Small intestine (tissue), 7 donors: ENCODE results near the gene LIPF. TPM values are rescaled to one million over a fixed set of nuclear protein-coding genes. Genes with fewer than 3 reads are reported as not detected.

Experiments
- DNase-seq, 2 donors: peaks; one replicate each; pipeline versions ENCODE4 v3.0.0 to v3.0.0-alpha.2; 2013
- FAIRE-seq: peaks from 2 replicates; lab custom pipeline; 2012; peaks lifted over from hg19 to GRCh38; lab: Jason Lieb, UNC
- H3K27ac ChIP-seq, 3 donors: one replicate each; pipeline ENCODE4 v1.5.1; 2013; ENCODE audit warnings: low read length in 2 of 3, mild to moderate bottlenecking in 2 of 3, control low read depth in 1 of 3, inconsistent platforms in 1 of 3, low read depth in 1 of 3, moderate library complexity in 1 of 3
- H3K27me3 ChIP-seq, 3 donors: one replicate each; pipeline ENCODE4 v1.6.1; 2013; ENCODE audit warnings: low read length in 3 of 3, inconsistent platforms in 1 of 3; ENCODE audit not compliant: control insufficient read depth in 3 of 3, insufficient read depth in 3 of 3
- H3K36me3 ChIP-seq, 3 donors: one replicate each; pipeline ENCODE4 v1.6.1; 2013; ENCODE audit warnings: low read length in 3 of 3, inconsistent platforms in 1 of 3, low read depth in 1 of 3, mild to moderate bottlenecking in 1 of 3, moderate library complexity in 1 of 3; ENCODE audit not compliant: control insufficient read depth in 3 of 3, insufficient read depth in 2 of 3
- H3K4me1 ChIP-seq, 3 donors: one replicate each; pipeline ENCODE4 v1.6.1; 2013; ENCODE audit warnings: low read length in 2 of 3, inconsistent platforms in 1 of 3, low read depth in 1 of 3, mild to moderate bottlenecking in 1 of 3, moderate library complexity in 1 of 3; ENCODE audit not compliant: control insufficient read depth in 3 of 3, insufficient read depth in 2 of 3
- H3K4me3 ChIP-seq, 3 donors: one replicate each; pipeline ENCODE4 v1.5.1; 2013; ENCODE audit warnings: low read length in 3 of 3, control low read depth in 1 of 3, inconsistent platforms in 1 of 3, low read depth in 1 of 3, mild to moderate bottlenecking in 1 of 3, moderate library complexity in 1 of 3
- H3K9me3 ChIP-seq, 2 donors: one replicate each; pipeline ENCODE4 v1.6.1; 2013; ENCODE audit warnings: low read depth in 1 of 2, low read length in 1 of 2; ENCODE audit not compliant: control insufficient read depth in 2 of 2, insufficient read depth in 1 of 2
- WGBS, 3 donors: extraction: QIAGEN DNeasy Blood & Tissue Kit; methylation state at CpG; one replicate each; pipeline ENCODE4 v1.1.7; 2013; 5-methylcytosine and 5-hydroxymethylcytosine counted together
- polyA plus RNA-seq, 4 donors: library from polyadenylated mRNA; stranded (reverse) in 3 of 4; unstranded in 1 of 4; fragments of 200-250 nt in 3 of 4; fragments of 120-200 nt in 1 of 4; gene quantifications; one replicate each; pipeline versions ENCODE4 v1.2.1 to v1.2.3, GENCODE V29; 2013
- donor health status: healthy with polysubstance abuse.
- donor health status: control.
- donor health status: control.
- donor health status: Bipolar disorder and iron deficiency.
- donor health status: healthy.

LIPF gene
- polyA plus RNA-seq, 4 donors: 4.5 to 44.3 (median 7.6) TPM; not detected in 1

DNA sequence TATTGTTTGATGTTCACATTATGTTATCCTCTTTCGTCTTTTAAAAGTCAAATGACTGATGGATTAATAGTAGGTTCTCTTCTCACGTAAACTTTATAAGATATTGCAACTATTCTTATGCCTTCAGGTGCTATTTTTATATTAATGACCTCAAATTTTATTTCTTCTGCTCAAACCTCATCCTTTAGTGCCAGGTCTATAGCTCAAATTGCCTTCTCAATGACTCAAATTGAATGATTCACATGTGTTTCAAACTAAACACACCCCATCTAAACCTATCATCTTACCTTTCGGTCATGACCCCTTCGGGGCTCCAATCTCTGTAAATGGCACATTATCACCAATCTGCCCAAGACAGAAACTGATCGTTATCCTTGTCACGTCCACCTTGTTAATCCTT is 22.0 kb upstream of the LIPF start:
- no peak overlapping the region for H3K27ac ChIP-seq
- FAIRE-seq: no peak

DNA sequence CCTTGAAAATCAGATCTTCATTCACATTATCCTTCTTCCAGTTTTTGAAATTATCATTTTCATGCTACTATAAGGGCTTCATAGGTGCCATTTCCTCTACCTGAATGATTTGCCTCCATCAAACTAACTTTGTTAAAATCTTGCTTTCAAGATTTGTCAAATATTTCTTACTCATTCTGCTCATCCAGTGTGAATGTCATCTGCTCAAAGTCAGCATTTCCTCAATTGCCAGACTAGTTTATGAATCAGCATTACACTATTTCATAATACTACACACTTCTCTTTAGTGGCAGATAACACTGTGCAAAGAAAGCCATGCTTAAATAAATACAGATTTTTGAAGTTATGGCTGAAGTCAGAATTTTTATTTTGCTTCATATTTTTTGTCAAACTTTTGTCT is 21.3 kb upstream of the LIPF start:
- DNase-seq (no peak), FAIRE-seq (no peak)
- Histone ChIP-seq H3K4me1 (no peaks in the 10 kb centered on the region), H3K36me3 (no peaks in the 10 kb centered on the region), H3K9me3 (peaks cover 0 to 7% of the 10 kb centered on the region in 2 donors), H3K27me3 (peaks cover 0 to 3% (median 0%) of the 10 kb centered on the region in 3 donors), H3K4me3 (no peak overlapping the region), H3K27ac (no peak overlapping the region)

More for the DNA sequence above, 22.0 kb upstream of the LIPF start:
- no peak for DNase-seq
- peaks cover 0 to 3% (median 0%) of the 10 kb centered on the region in 3 donors for H3K27me3 ChIP-seq
- H3K9me3 ChIP-seq: peaks cover 0 to 13% of the 10 kb centered on the region in 2 donors
- H3K4me3 ChIP-seq: no peak overlapping the region
- 79 to 91% (median 83%) methylated on average over 6 of the region's 6 CpGs for WGBS, 3 donors
- no peaks in the 10 kb centered on the region for H3K36me3 ChIP-seq
- no peaks in the 10 kb centered on the region for H3K4me1 ChIP-seq

GRCh38 chr10:88647061-88647615 is 17.1 kb upstream of the LIPF start:
- DNase-seq (no peak), FAIRE-seq (no peak)
- Histone ChIP-seq H3K9me3 (no peaks in the 10 kb centered on the region), H3K36me3 (no peaks in the 10 kb centered on the region), H3K27me3 (peaks cover 0 to 3% (median 0%) of the 10 kb centered on the region in 3 donors), H3K27ac (no peak overlapping the region), H3K4me1 (no peaks in the 10 kb centered on the region), H3K4me3 (no peak overlapping the region)
- WGBS, 3 donors: 66 to 80% (median 78%) methylated on average over 2 of the region's 2 CpGs

DNA sequence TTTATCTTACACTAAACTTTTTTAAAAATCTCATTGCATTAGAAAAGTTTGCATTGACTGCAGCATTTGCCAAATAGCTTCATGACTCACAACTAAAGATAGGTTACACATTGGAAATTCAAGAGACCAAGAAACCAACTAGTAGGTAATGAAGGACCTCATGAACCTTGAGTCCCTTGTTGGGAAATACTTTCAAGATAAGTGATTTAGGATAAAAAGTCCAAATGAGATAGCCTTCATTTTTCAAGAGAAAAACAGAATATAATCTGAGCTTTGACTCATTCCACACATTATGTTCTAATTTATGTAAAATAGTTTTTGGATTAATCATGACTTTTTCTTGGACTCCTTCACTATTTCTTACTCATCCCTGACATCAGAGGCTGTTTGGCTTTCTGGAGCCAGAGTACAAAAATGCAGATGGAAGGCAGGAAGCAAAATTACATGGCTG is 13.1 kb upstream of the LIPF start:
- no peak for DNase-seq
- no peaks in the 10 kb centered on the region for H3K36me3 ChIP-seq

GRCh38 chr10:88652616-88653015 is 11.6 kb upstream of the LIPF start:
- H3K4me1 ChIP-seq: no peaks in the 10 kb centered on the region
- no peak for DNase-seq
- peaks cover 0 to 2% (median 0%) of the 10 kb centered on the region in 3 donors for H3K27me3 ChIP-seq
- no peaks in the 10 kb centered on the region for H3K9me3 ChIP-seq
- H3K27ac ChIP-seq: no peak overlapping the region
- no peak for FAIRE-seq
- H3K36me3 ChIP-seq: no peaks in the 10 kb centered on the region
- no peak overlapping the region for H3K4me3 ChIP-seq
- WGBS, 3 donors: 85 to 95% (median 92%) methylated on average over 2 of the region's 2 CpGs

More for the DNA sequence above, 13.1 kb upstream of the LIPF start:
- Histone ChIP-seq H3K27ac (no peak overlapping the region), H3K4me3 (no peak overlapping the region), H3K4me1 (no peaks in the 10 kb centered on the region), H3K27me3 (peaks cover 0 to 5% (median 0%) of the 10 kb centered on the region in 3 donors), H3K9me3 (no peaks in the 10 kb centered on the region)
- no peak for FAIRE-seq

DNA sequence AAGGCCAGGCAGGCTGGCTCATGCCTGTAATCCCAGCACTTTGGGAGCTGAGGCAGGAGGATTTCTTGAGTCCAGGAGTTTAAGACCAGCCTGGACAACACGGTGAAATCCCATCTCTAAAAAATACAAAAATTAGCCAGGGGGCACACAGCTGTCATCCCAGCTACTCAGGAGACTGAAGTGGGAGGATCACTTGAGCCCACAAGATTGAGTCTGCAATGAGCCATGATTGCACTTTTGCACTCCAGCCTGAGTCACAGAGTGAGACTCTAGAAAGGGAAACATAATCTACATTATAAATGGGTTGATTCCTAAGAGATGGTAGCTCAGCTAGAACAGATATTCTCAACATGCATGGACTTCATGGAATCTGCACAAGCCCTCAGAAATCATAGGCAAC is 6.3 kb upstream of the LIPF start:
- Histone ChIP-seq H3K4me3 (no peak overlapping the region), H3K4me1 (no peaks in the 10 kb centered on the region), H3K9me3 (no peaks in the 10 kb centered on the region), H3K36me3 (no peaks in the 10 kb centered on the region), H3K27me3 (peaks cover 0 to 2% (median 0%) of the 10 kb centered on the region in 3 donors), H3K27ac (no peak overlapping the region)
- DNase-seq (no peak), FAIRE-seq (no peak)
- WGBS, 3 donors: 85 to 95% (median 86%) methylated on average over 1 of the region's 1 CpG

DNA sequence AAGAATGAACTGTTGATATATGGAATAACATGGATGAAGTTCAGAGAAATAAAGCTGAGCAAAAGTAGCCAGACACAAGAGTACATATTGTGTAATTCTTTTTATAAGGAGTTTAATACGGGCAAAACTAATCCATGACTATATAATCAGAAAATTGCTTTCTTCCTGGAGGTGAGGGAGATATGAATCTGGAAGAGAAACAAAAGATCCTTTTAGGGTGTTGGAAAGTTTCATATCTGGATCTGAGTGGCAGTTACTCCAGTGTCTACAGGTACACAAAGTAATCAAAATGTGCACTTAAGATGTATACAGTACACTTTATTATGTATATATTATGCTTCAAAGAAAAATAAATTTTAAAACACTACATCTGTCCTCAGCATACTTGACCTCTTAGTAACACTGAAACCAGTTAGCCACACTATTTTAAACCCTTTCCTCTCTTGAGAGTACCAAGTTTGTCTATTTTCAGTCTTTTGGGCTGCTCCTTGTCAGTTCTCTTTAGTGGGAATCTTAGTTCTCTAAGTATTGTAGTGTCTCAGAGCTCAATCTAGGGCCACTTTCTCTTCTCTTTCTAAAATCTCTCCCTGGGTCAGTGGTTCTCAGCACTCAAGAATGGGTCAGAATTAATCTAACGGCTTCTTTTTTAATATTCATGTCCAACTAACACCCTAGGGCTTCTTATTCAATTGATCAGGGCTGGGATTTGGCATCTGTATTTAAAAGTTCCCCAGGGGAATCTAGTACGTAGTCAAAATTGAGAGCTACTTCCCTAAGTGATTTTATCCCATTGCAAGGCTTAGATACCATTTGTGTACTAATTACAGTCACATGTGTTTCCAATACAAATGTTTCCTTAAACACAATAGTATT is 4.3 kb upstream of the LIPF start:
- 58 to 65% (median 60%) methylated on average over 3 of the region's 3 CpGs for WGBS, 3 donors

GRCh38 chr10:88660598-88660884 is 3.7 kb upstream of the LIPF start:
- H3K27me3 ChIP-seq: peaks cover 0 to under 1% (median 0%) of the 10 kb centered on the region in 3 donors
- H3K4me1 ChIP-seq: no peaks in the 10 kb centered on the region
- no peaks in the 10 kb centered on the region for H3K36me3 ChIP-seq
- no peak for FAIRE-seq
- no peak overlapping the region for H3K4me3 ChIP-seq
- H3K9me3 ChIP-seq: peaks cover 0 to 2% of the 10 kb centered on the region in 2 donors
- WGBS, 3 donors: 46 to 53% (median 49%) methylated on average over 3 of the region's 3 CpGs
- no peak for DNase-seq
- no peak overlapping the region for H3K27ac ChIP-seq

More for the DNA sequence above, 4.3 kb upstream of the LIPF start:
- Histone ChIP-seq H3K4me3 (no peak overlapping the region), H3K4me1 (no peaks in the 10 kb centered on the region), H3K9me3 (peaks cover 0 to 2% of the 10 kb centered on the region in 2 donors), H3K36me3 (no peaks in the 10 kb centered on the region), H3K27me3 (peaks cover 0 to 2% (median 0%) of the 10 kb centered on the region in 3 donors), H3K27ac (no peak overlapping the region)
- FAIRE-seq: no peak
- DNase-seq: peak in 1 of 2 donors; percentile 5
